Upper lobe of left lung (tissue), 4 donors: Measurements from ENCODE around the gene KCNJ2.

Experiments used
- CTCF ChIP-seq, 6 experiments: fragments of 450-650 bp in 4 of 6; fragments of 200-600 bp in 2 of 6; sonication (generic) in 2 of 6; IDR thresholded peaks; one replicate each; pipeline ENCODE4 v1.5.1; 2016 to 2019; ENCODE audit warnings: antibody characterized with exemption in 6 of 6
- EP300 ChIP-seq, 4 donors: sonication (generic); formaldehyde crosslinking; IDR thresholded peaks; one replicate each; pipeline ENCODE4 v1.5.1; 2017; ENCODE audit warnings: antibody characterized with exemption in 4 of 4, control low read depth in 2 of 4
- POLR2A ChIP-seq, 4 donors: fragments of 450-650 bp; IDR thresholded peaks; one replicate each; pipeline ENCODE4 v1.5.1; 2016 to 2017; ENCODE audit warnings: antibody characterized with exemption in 4 of 4, mild to moderate bottlenecking in 2 of 4
- POLR2AphosphoS5 ChIP-seq, 2 donors: sonication (generic); formaldehyde crosslinking; IDR thresholded peaks; one replicate each; pipeline ENCODE4 v1.5.1; 2017; ENCODE audit warnings: antibody characterized with exemption in 2 of 2

- TF ChIP-seq POLR2AphosphoS5 (IDR thresholded peaks at IDR 0.05) (peak in 1 of 2 donors; percentile 30), CTCF (IDR thresholded peaks at IDR 0.05) (no peak), POLR2A (IDR thresholded peaks at IDR 0.05) (no peak), EP300 (IDR thresholded peaks at IDR 0.05) (peak in 1 of 4 donors; percentile 65)
Observed at GRCh38 chr17:70205401-70205800, 36.1 kb downstream of the KCNJ2 start.
